OCI-LY3 (cell line): ENCODE data around the gene PTPRT.

Experiments used
- CTCF ChIP-seq: fragments of 200-600, 300-600 bp; sonication (generic); IDR thresholded peaks from 2 replicates; pipeline ENCODE4 v1.5.1; 2014; ENCODE audit warnings: antibody characterized with exemption, low read length, low read depth
- EZH2phosphoT487 ChIP-seq: fragments of 200-600 bp; shearing (Covaris generic); IDR thresholded peaks from 2 replicates; pipeline ENCODE4 v1.6.1; 2018; ENCODE audit warnings: antibody characterized with exemption, mixed run types, low read depth

- TF ChIP-seq CTCF = no peak
- TF ChIP-seq EZH2phosphoT487 = no peak
Measured at GRCh38 chr20:43194137-43194536, 4.4 kb upstream of the PTPRT start.
